Measurements from ENCODE around the gene BMERB1.

Gene BMERB1

DNA sequence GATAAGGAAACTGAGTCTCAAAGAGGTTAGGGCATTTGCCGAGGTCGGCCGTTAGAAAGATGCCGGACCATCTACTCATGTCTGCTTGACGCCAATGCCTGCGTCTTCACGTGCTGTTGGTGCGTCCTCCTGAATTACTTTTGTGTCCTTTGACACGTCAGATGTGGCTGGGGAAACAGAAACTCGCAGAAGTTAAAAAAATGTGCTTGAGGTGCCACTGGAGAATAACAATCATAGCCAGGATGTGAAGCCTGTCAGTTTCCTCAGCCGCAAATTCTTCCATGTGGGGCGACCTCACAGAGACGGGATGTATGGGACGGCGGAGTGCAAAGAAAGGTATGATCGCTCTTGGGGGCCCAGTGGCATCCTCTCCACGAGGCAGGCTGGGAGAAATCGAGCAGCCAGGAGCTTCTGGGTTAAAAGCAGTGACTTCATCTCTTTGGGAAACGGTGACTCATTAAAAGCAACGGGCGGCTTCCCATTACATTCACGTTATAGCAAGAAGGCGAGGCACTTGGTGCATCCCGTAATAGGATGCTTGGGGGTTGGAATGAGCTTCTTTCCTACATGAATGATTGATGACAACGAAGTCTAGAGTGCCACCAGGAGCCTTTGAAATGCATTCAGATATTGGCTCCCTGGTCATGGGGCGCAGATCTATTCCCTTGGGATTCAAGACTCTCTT is 67.8 kb downstream of the BMERB1 start:
- DNase-seq = no peak

DNA sequence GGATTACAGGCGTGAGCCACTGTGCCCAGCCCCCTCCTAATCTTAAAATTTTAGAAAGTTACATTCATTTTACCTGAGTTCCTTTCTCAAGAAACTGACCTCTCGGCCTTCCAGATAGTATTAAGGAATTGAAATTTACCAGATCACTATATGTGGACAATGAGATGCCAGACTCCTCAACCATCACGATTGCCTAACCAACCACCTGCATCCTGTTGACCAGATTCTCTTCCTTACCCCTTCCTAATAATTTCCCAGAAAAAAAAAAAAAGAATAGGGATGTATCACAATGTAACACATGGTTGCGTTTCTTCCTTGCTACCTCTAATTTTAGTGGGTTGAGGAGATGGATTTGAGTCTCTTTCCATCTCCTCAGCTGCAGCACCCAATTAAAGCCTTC is 72.1 kb downstream of the BMERB1 start:
- DNase-seq = no peak

DNA sequence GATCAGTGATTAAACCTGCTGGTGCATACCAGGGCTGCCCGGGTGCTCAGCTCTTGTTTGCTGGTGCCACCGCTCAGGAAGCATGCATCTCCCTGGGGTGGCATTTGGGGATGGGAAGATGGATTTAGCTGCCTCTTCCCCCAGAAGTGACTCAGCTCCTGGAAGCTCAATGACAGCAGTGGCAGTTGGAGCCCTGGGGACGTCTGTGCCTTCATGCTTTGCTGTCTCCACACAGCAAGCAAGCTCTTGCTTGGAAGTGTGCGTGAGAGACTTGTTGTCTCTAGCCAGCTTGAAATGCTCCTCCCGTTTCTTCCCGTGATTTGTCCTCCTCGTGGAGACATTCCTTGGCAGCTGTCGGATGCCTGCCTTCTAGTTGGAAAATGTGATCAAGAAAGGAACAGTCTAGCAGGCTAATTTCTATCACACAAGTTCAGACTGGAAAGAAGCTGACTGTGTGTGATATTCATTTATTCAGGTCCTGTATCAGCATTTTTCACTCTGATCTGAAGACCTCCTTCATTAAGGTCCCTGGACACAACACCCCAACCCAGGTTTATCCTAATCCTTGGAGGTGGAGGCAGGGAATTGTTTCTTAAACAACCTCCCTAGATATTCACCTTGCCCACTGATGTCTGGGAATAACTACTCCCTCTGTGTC is 73.0 kb downstream of the BMERB1 start:
- no peak for DNase-seq

DNA sequence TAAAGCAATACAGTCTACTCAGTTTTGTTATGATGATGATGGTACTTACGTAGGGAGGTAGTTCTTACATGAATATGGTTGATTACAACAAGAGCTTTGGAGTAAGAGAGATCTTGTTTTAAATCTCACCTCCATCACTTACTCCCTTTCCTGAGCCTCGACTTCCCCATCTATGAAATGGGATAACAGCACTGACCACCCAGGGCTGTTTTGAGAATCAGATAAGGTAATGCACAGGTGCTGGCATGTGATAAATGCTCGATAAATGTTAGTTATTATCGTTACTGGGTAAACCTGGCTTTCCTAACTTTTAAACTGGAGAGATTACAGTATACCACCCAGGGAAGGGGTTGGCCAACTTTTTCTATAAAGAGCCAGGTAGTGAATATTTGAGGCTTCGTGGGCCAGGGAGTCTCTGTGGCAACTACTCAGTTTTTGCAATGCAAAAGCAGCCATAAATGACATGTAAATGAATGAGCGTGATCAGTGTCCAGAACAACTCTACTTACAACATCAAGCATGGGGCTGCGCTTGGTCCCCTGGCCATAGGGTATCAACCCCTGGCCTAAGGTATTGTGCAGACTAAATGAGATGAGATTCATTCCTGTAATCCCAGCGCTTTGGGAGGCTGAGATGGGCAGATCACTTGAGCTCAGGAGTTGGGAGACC is 73.7 kb downstream of the BMERB1 start:
- no peak for DNase-seq

DNA sequence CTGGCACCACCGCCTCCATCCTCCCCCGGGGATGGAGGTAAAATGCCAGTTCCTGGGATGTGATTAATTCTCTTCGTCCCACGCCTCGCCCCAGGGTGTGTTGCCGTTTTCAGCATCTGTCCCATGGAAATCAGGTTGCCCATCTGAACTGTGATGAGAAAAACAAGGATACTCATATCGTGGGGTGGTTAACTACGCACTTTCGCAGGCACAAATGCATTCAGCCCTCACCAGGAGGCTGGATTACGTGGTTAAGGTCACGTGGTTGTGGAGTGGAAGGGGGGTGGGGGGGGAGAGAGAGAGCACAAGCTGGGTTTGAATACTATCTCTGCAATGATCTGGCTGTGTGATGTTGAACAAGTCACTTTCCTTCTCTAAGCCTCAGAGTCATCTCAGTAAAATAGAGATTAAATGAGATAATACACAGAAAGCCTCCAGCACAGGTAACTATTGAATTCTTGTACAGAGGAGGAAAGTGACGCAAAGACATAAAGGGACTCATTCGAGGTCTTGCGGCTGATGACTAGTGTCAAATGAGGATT is 74.7 kb downstream of the BMERB1 start:
- no peak for DNase-seq

DNA sequence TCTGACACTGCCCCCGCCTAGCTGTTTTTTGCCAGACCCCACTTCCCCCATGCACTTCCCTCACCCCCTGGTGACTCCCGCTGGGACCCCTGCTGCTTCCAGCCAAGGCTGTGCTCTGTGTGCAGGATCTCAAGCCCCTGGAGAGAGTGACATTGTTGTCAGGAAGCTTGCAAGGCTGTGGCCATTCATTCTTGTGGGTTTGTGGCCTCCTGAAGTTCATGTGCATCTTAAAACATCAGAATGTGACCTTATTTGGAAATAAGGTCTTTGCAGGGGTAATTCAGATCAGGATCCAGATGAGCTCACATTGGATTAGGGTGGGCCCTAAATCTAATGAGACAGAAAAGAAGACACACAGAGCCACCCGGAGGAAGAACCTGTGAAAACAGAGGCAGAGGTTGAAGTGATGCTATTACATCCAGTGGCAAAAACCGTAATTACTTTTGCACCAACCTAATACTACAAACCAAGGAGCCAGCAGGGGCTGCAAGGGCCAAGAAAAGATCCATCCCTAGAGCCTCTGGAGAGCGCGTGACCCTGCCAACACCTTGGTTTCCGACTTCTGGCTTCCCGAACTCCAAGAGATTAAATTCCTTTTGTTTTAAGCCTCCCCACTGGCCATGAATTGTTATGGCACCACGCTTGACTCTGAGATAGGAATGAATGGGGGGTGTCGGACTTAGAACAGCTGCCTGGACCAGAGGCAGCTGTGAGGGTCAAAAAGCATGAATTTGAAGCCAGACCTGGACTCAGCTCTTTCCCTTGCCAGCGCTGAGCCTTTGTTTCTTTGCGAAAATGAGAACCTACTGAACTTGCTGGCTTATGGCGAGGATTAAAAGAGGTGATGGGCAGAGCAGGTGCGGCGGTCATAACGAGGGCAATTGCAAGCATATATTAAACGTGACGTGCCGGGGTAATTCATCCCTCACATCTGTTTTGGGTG is 75.5 kb downstream of the BMERB1 start:
- DNase-seq = no peak

DNA sequence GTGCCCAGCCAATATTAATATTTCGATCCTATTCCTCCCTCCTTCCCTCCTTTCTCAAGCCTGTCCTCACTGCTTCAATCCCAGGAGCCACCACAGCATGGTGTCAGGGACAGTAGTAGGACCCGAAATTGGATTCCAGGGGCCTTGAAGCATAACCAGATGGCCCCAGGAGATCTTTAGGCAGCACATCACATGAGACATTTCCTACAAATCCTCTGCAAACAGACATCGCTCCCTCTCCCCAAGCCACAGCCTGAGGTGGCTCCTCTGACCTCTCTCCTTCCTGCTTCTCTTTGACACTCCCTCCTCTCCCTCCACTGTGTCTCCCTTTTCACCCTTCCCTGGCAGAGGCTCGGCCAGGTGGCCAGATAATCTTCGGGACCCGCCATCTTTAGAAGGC is 76.6 kb downstream of the BMERB1 start:
- DNase-seq = no peak

DNA sequence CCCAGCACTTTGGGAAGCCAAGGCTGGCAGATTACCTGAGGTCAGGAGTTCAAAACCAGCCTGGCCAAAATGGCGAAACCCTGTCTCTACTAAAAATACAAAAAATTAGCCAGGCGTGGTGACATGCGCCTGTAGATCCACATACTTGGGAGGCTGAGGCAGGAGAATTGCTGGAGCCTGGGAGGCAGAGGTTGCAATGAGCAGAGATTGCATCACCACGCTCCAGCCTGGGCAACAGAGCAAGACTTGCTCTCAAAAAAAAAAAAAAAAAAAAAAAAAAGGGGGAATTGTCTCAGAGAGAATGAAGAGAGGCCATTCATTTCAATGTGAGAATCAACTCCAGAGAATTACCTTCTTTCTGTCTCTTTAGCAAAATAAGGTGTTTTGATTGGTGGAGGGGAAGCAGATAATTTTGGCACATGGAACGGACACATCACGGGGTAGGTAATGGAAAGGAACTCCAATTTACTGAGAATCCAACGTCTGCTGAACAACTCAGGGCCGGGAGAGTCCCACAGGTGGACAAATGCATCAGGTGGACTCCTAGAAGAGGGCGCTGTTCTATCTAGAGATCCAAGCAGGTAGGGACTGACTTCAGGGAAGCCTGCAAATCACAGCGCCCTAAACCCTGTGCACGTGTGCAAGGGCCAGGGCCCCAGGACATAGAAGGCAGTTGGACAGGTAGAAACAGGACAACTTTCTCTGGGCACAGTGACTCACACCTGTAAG is 77.5 kb downstream of the BMERB1 start:
- no peak for DNase-seq

DNA sequence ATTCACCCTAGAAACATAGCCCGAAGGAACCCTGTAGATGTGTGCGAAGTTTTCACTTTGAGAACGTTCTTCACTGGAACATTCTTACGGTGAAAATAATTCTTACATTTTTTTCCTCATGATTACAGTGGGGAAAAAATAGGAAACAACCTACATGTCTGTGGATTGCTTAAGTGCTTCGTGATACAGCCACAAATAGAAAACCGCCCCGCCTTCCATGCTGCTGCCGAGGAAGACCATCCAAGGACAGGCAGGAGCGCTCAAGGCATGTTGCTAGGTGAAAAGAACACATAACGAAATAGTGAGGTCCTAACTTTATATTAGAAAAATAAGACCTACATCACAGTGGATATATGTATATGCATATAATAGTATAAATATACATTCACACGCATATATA is 78.8 kb downstream of the BMERB1 start:
- DNase-seq = no peak

DNA sequence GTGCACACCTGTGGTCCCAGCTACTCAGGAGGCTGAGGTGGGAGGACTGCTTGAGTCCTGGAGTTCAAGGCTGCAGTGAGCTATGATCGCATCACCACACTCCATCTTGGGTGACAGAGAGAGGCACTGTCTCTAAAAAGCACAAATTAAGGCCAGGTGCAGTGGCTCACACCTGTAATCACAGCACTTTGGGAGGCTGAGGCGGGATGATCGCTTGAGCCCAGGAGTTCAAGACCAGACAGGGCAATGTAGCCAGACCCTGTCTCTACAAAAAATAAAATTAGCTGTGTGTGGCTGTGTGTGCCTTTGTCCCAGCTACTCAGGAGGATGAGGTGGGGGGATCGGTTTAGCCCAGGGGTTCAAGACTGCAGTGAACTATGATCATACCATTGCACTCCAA is 81.6 kb downstream of the BMERB1 start:
- no peak for DNase-seq

DNA sequence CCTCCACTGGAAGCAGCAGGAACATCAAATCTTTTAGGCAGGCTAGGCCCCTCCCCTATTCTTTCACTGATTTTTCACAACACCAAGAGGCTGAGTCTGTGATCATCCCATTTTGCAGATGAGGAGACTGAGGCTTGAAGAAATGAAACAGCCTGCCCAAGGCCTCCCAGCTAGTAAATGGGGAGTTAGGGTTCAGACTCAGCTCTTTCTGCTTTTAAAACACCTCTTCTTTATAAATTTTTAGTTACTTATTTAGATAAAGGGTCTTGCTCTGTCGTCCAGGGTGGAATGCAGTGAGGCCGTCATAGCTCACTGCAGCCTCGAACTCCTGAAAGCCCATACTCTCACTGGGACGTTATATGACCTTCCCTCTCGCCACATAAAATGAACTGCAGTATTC is 82.2 kb downstream of the BMERB1 start:
- DNase-seq = no peak

DNA sequence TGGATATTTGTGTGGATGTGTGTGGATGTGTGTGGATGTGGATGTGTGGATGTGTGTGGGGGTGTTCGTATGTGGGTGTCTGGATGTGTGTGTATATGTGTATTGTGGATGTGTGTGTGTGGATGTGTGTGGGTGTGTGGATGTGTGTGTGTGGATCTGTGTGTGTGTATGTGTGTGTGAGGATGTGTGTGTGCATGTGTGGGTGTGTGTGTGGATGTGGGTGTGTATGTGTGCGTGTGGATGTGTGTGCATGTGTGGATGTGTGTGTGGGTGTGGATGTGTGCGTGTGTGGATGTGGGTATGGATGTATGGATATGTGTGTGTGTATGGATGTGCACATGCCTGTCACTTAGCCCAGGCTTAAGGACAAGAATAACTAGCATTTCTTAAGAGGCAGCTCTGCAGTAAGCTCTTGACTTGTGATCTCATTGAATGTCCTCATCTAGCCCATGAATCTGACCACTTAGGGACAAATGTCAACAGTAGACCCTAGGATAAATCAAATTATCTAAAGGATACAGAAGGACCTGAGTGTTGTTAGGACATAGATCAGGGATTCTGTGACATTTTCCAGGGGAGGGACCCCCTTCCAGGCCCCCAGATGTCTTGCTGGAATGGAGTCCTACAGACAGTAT is 83.5 kb downstream of the BMERB1 start:
- no peak for DNase-seq

DNA sequence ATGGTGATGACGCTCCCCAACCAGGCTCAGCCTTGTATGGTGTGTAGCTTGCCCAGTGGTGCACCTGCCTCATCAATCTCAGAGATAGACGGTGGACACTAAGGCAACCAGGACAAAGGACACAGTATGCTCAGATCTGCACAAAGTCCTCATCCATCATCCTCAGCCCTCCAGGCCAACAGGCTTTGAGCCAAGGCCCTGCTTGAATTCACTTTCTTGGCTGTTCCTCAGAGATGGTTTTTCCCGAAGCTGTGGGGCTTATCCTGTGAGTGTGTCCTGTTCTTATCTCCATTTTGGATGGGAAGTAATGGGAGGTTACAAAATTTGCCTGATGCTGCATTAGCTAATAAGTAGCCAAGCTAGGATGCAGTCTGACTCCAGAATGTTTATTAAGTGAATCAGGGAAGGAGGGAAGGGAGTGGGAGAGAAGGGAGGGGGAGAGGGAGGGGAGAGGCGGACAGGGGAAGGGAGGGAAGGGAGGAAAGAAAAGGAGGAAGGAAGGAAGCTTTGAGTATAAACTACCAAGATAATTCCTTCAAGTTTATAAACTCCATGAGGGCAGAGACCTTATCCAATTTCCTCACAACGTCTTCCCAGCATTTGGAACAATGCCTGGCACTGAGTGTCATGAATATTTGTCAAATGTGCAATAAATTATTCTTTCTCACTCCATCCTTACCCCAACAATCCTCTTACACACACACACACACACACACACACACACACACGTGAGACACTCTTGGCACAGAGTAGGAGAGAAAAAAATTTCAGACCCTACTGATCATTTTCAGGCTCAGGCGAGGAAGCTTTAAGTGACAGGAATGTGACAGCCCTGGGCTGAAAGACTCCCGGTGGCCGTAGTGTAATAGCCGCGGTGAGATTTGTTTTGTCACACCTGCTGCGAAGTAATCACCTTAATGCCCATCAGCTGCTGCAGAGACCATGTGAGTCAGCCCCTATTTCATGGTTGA is 84.3 kb downstream of the BMERB1 start:
- no peak for DNase-seq

DNA sequence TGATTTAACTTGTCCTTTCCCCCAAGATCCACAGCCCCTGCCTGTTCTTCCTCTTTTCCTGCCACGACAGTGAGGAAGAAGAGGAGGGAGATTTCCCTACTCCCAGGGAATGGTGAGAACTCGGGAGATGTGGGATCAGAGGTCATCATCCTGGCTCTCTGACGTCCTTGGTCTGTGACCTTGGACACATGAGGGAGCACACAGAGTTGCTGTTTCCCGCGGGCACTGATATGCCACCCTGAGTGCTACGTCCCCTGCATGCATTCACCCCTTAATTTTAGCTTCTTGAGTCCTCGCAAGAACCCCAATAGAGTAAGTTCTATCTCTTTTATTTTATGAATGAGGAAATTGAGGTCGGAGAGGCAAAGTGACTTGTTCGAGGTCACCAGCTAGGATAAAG is 85.4 kb downstream of the BMERB1 start:
- no peak for DNase-seq

DNA sequence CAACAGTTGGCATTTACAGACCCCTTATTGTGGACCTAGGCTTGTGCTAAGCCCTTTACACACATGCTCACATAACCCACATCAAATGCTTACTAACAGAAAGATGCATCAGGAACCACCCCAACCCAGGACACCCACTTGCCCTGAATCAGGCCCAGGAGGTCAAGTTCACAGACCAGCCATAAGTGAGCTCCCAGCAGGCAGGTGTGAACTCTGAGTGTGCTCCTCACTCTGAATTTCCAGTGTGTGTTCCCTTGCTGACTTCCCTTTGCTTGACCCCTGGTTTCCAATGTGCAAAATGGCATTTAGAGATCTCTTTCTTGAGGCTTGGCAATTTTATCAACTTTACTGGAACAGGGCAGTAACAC is 87.0 kb downstream of the BMERB1 start:
- DNase-seq = no peak

DNA sequence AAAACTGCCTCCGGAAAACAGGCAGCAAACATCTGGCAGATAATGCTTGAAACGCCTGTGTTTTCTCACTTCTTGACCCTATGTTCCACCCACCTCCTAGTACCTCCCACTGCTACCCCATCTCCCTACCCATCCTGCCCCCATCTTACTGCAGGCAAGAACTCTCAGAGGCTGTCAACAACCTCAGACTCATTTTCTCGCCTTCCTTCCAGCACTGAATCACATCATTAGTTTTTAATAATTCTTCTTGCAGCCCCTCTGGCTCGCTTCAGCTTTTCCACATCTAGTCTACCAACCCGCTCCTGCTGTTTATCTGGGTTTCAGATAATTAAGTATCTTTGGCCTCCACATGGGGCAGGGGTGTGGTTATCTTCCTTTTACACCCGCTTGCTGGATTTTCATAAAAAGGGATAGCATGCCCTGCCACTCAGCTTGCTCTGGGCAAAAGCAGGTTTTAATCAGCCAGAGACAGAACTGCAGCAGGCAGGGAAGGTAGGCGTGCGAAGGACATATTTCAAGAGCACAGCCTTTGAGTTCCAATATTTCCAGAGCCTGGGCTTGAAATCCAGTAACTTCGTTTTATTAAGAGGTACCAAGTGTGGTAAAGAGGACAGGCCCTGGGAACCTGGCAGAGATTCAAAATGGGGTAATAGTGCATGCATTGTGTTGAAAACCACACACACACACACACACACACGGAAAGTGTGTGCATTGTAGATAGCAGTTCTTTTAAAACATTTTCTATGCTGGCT is 87.5 kb downstream of the BMERB1 start:
- DNase-seq = no peak

DNA sequence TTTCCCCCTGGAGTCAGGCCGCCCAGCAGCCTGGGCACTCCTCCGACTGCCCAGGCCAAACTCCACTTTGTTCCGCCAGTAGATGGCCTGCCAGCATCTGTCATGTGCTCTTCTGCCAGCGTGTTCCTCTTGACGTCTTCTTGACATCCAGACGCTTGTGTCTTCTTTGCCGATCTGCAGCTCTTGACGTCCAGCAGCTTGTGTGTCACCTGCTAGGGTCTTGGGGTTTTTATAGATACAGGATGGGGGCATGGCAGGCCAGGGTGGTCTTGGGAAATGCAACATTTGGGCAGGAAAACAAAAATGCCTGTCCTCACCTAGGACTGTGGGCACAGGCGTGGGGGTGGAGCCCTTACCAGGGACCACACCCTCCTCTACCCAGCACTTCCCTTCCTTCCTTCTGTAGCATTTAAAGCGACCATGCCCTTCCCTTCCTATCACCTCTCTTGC is 88.7 kb downstream of the BMERB1 start:
- no peak for DNase-seq

DNA sequence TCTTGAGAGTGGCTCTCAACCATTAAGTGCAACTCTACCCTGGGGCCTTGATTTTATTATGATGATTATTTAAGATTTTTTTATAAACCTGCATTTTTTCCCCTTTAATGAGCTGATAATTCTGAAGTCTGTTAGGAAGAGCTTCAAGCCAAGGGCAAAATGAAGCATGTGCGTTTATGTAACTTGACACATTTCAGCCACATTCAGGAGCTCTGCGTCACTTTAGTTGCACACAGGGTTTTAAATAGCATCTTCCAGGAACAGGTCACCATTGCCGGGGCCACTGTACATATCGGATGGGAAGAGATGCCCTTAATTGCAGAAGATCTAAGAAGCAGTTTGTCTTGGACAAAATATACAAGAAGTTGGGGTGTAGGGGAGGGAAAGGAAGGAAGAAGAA is 89.6 kb downstream of the BMERB1 start:
- DNase-seq = no peak

DNA sequence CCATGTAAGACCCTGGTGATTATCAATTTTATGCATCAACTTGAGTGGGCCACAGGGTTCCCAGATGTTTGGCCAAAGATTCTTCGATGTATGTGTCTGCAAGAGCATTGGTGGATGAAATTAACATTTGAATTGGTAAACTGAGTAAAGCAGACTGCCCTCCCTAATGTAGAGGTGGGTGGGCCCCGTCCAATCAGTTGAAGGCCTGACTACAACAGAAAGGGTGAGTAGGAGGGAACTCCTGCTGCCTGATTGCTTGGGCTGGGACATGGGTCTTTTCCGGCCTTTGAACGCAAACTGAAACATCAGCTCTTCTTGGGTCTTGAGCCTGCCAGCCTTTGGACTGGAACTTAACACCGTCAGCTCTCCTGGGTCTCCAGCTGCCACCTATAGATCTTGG is 90.6 kb downstream of the BMERB1 start:
- no peak for DNase-seq

DNA sequence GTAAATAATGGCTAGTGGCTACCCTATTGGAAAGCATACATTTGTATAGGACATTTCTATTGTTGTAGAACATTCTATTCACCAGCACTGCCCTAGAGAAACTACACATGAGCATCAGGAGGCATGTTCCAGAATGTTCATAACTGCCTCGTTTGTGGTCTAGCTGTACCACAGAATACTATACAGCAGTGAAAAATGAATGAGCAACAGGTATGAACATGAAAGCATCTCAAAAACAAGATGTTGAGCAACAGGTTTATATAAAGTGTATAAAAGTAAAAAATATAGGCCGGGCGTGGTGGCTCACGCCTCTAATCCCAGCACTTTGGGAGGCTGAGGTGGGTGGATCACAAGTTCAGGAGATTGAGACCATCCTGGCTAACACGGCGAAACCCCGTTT is 91.7 kb downstream of the BMERB1 start:
- no peak for DNase-seq

All from NCI-H1092 (cell line).